HG03575 (cell line): ENCODE results near the gene PTPRO.
"Not testable (repeated sequence)": the region's sequence is repeated elsewhere in the genome, so short reads cannot be mapped to it uniquely, and the experiment has no call there.

Source experiments
- ATAC-seq: cut with Tn5 transposase; IDR thresholded peaks from one replicate; pipeline ENCODE4 v1.9.1; 2021; ENCODE audit not compliant: unreplicated experiment, insufficient number of reproducible peaks, low FRiP score; ENCODE audit errors: extremely low read depth

The PTPRO gene

GRCh38 chr12:15584366-15585041 is 262.2 kb downstream of the PTPRO start:
- ATAC-seq: no peak

GRCh38 chr12:15589328-15590032 is 267.2 kb downstream of the PTPRO start:
- ATAC-seq: no peak

GRCh38 chr12:15590180-15590826 is 268.0 kb downstream of the PTPRO start:
- ATAC-seq: peak; percentile 87

- ATAC-seq: no peak
Observed at GRCh38 chr12:15591811-15592210, 269.5 kb downstream of the PTPRO start.

GRCh38 chr12:15592934-15593333 is 270.6 kb downstream of the PTPRO start:
- ATAC-seq: no peak

- ATAC-seq: no peak
Observed at GRCh38 chr12:15596174-15596573, 273.9 kb downstream of the PTPRO start.

GRCh38 chr12:15597125-15597830 is 275.0 kb downstream of the PTPRO start:
- no peak for ATAC-seq

GRCh38 chr12:15599266-15600037 is 277.1 kb downstream of the PTPRO start:
- ATAC-seq: no peak

GRCh38 chr12:15600223-15600935 is 278.1 kb downstream of the PTPRO start:
- no peak for ATAC-seq

GRCh38 chr12:15601210-15601800 is 279.0 kb downstream of the PTPRO start:
- ATAC-seq: no peak

GRCh38 chr12:15602051-15602672 is 279.9 kb downstream of the PTPRO start:
- no peak for ATAC-seq

GRCh38 chr12:15603474-15604085 is 281.3 kb downstream of the PTPRO start:
- ATAC-seq: no peak

GRCh38 chr12:15605881-15606590 is 283.7 kb downstream of the PTPRO start:
- no peak for ATAC-seq

GRCh38 chr12:15608406-15608805 is 286.1 kb downstream of the PTPRO start:
- no peak for ATAC-seq

- no peak for ATAC-seq
Observed at GRCh38 chr12:15608941-15609340, 286.6 kb downstream of the PTPRO start.

- ATAC-seq: no peak
Observed at GRCh38 chr12:15613981-15614380, 291.7 kb downstream of the PTPRO start.

GRCh38 chr12:15616495-15616894 is 294.2 kb downstream of the PTPRO start:
- ATAC-seq: not testable (repeated sequence)
